Stimulated activated CD8-positive, alpha-beta memory T cell treated with anti-CD3 and anti-CD28 coated beads, Interleukin-4, amount 100 ng/mL, for 1 hour (primary cell): Measurements from ENCODE around the gene PPP2R5A.
"Not testable (repeated sequence)": the region's sequence is repeated elsewhere in the genome, so short reads cannot be mapped to it uniquely, and the experiment has no call there.

Experiments used
- DNase-seq, 2 donors: peaks; one replicate each; pipeline ENCODE4 v3.0.0-alpha.2; 2020; ENCODE audit warnings: low read depth in 2 of 2, low spot score in 1 of 2

The PPP2R5A gene

DNA sequence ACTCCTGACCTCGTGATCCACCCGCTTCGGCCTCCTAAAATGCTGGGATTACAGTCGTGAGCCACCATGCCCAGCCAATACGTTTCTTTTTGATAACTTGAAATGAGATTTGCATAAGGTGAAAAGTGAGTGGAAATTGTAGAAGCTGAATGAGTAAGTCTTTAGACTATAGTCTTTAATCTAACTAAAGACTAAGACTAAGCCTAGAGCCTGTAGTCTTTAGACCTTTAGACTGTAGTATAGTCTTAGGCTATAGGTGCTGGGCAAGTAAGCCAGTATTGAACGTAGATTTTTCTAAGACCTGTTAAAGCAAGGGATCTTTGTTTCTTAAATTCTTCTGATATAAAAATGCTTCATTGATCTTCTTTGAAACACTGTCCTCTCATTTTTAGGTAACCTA lies 12.1 kb downstream of the PPP2R5A start:
- no peak for DNase-seq

DNA sequence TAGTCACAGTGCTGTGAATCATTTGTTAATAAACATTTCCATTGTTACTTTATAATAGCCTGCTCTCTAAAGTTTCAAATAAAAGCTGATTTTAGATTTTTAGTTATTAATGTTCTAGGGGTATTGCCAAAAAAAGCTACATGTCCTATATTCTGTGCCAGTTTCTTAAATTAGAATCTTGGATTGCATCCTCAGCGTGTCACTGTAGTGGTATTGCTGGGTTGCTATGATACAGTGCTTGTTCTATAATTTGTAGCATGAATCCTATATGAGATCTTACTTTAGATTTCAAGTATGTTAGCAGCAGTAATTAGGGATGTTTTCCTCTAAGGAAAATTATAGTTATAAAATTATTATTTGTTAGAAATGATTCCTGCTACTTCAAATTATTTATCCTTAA lies 16.4 kb downstream of the PPP2R5A start:
- no peak for DNase-seq

DNA sequence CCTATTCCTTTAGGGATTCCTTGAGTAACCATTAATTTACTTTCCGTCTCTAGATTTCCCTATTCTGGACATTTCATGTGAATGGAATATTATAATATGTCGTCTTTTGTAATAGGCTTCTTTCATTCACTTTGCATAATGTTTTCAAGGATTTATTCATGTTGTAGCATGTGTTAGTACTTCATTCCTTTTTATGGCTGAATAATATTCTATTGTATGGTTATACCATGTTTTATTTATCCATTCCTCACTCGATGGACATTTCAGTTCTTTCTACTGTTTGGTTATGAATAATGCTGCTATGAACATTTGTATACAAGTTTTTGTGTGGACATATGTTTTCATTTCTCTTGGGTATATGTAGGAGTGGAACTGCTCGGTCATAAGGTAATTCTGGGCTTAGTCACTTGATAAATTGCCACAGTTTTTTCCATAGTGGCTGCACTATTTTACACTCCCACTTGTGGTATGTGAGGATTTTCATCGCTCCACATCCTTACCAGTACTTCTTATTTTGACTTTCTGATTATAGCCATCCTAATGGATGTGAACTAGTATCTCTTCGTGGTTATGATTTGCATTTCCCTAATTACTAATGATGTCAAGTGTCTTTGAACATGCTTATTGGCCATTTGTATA lies 17.7 kb downstream of the PPP2R5A start:
- DNase-seq, result no peak

DNA sequence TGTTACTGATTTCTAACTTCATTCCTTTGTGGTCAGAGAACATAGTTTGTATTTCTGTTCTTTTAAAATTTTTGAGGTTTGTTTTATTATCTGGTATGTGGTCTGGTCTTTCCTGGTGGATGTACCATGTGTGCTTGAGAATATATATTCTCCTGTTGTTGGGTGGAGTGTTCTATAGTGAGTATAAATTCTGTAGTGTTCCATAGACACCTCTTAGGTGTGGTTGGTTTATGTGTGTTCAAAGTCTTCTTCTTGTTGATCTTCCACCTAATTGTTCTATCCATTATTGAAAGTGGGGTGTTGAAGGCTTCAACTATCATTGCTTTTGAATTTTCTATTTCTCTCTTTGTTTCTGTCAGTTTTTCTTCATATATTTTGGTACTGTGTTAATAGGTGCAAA lies 20.1 kb downstream of the PPP2R5A start:
- no peak for DNase-seq

DNA sequence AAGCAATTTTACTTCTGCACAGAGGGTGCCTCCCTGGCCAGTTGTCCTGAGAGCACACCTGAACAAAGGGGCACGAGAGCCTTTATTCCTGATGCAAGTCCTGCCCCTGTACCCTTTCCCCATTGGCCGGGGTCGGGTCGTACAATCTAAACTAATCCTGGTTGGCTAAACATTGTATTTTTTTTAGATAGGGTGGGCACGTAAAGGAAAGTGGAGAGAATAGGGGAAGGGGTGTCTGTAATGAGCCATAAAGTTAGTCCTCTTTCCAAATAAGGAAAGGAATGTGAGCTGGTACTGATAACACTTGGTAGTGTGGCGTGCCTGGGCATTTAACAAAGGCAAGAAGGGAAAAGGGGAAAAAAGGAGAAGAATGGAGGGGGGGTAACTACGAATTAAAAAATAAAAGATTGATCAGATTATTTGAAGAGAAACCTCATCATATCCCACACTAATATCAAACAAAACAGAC lies 20.8 kb downstream of the PPP2R5A start:
- not testable (repeated sequence) for DNase-seq

DNA sequence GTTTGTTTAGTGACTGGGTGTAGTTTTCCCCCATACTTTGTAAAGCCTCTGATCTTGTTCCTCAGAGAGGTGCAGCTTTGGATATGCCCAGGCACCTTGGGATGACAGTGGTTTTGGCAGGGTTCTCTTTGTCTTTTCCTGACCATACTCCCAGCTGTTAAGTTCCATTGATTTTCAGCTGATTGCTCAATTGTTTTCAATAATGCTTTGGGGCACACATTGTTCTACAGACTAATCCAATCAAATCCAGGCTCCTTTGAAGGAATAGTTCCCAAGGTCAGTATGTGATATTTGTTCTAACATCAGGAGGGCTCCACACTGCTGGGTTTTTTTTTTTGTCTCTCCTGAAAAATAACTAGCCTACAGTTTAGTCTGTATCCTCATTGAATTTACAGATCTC lies 24.8 kb downstream of the PPP2R5A start:
- DNase-seq, result no peak

DNA sequence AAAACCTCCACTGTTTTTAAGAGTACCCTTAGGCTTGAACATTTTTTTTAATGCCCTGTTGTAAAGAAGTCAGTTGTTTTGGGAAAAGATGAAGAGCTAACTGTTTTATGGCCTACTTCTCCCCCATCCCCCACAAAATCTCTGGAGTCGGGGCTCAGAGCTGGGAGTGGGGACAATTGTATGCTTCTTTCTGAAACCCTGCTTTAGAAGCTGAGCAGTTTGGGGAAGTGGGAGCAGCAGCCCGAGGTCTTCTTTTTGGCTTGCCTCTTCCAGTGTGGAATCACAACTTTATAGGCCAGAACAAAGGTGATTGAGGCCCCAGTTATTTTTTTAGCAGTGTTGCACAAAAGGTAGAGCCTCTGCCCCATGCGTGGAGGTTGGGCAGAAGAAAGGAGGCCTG lies 25.2 kb downstream of the PPP2R5A start:
- DNase-seq, result no peak

DNA sequence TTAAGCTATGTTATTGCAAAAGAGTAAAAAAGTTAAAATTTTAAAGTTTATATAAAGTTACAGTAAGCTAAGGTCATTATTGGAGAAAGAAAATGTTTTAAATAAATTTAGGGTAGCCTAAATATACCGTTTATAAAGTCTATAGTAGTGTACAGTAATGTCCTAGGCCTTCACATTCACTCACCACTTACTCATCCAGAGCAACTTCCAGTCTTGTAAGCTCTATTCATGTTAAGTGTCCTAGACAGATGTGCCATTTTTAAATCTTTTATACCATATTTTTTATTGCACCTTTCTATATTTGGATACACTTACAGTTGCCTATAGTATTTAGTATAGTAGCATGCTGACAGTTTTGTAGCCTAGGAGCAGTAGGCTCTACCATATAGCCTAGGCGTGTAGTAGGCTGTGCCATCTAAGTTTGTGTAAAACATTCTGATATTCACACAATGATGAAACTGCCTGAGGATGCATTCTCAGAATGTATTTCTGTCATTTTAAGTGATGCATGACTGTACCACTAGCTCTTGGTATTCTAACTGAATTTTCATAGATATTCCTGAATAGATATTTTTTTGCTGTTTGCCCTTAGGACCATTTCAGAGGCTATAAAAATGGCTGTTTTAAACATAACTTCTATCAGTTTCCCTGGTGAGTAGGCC lies 26.8 kb downstream of the PPP2R5A start:
- no peak for DNase-seq

DNA sequence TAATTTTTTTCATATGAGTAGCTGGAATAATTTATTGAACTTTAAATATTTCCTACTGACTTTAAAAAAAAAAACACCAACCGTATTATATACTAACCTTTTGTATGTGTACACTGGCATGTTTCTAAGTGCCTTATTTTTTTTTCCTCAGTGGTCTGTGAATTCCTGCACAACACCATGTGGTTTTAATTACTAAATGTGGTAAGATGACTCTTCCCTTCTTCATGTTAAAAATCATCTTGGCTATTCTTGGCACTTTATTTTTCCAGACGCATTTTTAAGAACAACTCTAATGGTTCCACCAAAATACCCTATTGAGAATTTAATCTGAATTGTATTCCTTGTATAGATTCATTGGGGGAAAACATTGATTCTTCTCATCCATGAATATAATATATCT lies 28.4 kb downstream of the PPP2R5A start:
- DNase-seq, result no peak

DNA sequence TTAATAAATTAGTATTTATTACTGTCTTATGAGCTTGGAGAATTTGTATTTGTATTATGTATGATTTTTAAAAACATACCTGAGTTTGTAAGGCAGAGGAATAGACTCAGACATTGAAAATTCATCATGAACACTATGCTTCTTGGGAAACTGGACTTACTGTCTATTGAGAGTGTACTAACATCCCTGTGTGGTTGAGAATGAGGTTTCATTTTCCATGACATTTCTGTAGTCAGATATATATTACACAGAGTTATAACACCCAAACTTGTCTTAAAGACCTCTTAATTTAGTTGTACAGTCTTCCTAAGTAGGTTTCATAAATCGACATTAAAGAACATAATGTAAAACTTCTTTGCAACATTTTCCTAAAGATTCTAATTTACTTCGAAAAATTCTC lies 30.0 kb downstream of the PPP2R5A start:
- DNase-seq, result no peak

DNA sequence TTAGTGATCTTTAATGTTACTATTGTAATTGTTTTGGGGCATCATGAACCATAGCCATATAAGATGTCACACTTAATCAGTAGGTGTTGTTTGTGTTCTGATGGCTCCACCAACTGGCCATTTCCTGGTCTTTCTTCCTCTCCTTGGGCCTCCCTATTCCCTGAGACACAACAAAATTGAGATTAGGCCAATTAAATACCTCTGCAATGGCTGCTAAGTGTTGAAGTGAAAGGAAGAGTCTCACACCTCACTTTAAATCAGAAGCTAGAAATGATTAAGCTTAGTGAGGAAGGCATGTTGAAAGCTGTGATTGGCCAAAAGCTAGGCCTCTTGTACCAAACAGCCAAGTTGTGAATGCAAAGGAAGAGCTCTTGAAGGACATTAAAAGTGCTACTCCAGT lies 30.7 kb downstream of the PPP2R5A start:
- DNase-seq, result no peak

DNA sequence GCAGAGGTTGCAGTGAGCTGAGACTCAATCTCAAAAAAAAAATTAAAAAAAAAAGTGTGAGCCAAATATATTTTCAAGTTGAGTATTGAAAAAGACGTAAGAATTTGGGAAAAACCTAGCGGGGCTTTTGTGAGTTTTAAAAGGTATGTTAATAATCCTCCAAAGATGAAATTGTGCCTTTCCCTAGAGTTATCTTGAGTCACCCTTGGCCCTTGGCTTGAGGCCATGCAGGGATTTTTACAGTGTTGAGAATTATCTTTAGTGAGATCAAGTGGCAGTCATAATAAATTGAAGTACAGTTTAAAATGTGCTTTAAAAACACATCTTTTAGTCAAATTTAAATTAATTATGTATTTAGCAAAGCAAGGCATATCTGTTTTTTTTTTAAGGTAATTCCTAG lies 32.7 kb downstream of the PPP2R5A start:
- no peak for DNase-seq

DNA sequence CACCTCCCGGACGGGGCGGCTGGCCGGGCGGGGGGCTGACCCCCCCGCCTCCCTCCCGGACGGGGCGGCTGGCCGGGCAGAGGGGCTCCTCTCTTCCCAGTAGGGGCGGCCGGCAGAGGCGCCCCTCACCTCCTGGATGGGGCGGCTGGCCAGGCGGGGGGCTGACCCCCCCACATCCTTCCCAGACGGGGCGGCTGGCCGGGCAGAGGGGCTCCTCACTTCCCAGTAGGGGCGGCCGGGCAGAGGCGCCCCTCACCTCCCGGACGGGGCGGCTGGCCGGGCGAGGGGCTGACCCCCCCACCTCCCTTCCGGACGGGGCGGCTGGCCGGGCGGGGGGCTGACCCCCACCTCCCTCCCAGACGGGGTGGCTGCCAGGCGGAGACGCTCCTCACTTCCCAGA lies 35.8 kb downstream of the PPP2R5A start:
- DNase-seq, result not testable (repeated sequence)

DNA sequence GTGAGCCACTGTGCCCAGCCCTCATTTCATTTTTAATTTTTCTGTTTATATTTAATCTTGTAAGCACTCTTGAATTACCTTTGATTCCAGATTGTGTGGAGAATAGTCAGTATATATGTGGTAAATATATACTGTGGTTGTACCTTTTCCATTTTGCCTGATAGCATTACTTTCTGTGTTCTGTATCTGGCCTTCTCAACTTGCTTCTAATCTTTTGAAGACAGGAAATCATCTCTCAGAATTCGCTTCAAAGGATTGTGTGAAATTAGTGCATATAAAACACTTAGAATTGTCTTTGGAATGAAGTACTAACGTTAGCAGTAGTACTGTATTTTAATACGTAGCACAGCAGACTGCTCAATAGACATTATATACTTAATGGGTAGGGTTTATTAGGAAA lies 37.9 kb downstream of the PPP2R5A start:
- no peak for DNase-seq

DNA sequence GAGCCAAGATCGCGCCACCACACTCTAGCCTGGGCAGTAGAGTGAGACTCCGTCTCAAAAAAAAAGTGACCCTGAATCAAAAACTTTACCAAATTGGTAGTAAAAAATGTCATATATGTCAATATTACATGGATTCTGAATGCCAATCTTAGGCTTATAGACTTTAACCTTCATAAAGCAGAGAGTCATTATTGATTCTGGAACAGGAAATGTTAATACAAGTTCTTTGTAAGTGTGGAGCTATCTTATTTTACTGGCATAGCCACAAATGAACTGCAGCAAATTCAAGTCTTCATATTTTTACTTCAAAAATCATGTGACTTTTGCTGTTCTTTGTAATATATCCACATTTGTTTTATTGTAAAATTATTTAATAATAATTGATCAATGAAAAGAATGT lies 41.3 kb downstream of the PPP2R5A start:
- no peak for DNase-seq

DNA sequence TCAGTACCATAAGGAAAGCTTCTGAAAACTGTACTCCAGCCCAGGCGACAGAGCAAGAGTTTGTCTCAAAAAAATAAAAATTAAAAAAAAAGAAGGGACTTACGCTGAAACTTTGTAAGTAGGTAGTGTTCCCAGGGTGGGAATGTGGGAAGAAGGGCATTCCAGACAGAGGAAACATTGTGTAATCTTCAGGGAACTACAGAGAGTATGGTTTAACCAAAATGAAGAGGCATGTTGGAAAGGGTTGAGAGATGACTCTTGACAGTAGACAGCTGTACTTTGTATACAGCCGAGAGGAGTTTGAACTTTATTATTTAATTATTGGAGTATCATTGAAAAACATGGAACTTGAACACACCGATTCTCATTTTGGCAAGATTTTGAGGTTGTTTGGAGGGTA lies 43.0 kb downstream of the PPP2R5A start:
- no peak for DNase-seq

DNA sequence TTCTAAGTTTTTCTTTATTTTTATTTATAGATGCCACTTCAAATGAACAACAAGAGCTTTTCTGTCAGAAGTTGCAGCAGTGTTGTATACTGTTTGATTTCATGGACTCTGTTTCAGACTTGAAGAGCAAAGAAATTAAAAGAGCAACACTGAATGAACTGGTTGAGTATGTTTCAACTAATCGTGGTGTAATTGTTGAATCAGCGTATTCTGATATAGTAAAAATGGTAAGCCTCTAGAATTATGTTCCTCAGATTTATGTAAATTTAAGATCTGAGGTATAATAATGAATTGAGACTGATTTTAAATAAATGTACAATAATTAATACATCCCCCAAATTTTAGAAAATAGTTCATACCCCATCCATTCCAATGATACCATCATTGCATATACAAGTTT lies 43.9 kb downstream of the PPP2R5A start:
- DNase-seq, result no peak

DNA sequence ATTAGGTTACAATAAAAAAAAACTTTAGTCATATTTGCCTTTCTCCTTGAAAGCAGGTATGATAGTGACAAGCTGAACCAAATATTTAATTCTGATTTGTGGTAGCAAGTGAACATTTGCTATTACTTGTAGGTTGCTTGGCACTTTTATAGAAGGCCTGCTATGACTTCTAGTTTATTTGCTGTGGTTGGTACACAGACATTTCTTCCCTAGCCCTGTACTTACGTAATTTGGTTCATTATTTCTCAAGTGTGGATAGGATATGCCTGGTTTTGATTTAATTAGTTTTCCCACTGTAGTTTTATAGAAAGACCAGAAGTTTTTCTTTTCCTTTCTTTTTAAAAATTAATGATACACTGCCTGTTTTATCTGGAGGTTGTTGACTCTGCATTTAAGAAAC lies 55.9 kb downstream of the PPP2R5A start:
- no peak for DNase-seq

DNA sequence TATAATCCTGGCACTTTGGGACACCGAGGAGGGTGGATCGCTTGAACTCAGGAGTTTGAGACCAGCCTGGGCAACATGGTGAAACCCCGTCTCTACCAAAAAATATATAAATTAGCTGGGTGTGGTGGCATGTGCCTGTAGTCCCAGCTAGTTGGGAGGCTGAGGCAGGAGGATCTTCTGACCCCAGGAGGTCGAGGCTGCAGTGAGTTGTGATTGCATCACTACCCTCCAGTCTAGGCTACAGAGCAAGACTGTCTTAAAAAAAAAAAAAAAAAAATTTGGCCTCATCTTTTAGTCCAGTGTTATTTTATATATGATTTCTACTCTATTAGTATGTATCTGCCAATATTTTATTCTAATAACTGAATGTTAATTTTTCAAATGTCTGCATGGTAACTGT lies 59.7 kb downstream of the PPP2R5A start:
- no peak for DNase-seq

DNA sequence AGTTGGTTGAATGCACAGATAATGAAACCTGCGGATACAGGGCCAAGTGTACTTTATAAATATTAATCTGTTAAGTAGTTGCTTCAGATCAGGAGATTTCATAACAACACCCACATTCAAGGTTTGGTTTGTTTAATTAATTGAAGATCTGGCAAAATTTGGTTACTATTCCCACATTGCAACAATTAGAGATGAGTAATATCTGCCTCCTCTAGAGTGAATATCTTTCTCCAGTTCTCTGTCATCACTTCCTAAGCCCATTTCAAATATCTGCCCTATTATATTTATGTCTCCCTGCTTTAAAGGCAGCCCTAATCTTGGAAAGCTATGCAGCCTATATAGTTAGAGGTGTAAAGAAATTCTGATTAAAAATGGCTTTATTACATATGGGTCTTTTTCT lies 61.4 kb downstream of the PPP2R5A start:
- no peak for DNase-seq

DNA sequence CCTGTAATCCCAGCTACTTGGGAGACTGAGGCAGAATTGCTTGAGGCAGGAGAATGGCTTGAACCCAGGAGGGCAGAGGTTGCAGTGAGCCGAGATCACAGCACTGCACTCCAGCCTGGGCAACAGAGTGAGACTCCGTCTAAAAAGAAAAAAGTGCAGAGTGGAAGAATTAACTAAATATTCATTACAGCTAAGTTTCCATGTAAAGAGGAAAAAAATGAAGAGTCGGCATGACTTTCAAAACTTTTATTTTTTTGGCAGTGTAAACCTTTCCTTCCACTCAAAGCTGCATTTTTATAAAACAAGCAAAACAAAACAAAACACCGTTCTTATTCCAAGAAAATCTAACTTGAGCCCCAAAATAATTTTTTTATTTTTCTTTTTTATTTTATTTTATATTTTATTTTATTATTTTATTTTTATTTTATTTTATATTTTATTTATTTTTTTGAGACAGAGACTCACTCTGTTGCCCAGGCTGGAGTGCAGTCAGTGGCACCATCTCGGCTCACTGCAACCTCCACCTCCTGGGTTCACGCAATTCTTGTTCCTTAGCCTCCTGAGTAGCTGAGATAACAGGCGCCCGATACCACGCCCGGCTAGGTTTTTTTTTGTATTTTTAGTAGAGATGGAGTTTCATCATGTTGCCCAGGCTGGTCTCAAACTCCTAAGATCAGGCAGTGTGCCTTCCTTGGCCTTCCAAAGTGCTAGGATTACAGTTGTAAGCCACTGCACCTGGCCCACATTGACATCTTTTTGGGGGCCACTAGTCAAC lies 66.6 kb downstream of the PPP2R5A start:
- no peak for DNase-seq

DNA sequence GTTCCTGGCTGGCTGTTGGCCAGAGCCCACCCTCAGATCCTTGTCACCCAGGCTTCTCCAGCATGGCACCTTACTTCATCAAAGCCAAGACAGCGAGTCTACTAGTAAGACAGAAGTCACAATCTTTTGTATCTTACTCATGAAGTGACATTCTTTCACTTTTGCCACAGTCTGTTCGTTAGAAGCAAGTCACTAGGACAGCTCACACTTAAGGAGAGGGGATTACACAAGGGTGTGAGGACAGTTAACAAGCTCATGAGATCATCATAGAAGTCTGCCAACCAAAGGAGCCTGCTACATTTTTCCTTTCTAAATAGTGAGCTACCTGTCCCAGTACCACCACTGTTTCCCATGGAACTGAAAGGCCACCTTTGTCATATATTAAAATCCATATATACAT lies 68.0 kb downstream of the PPP2R5A start:
- no peak for DNase-seq
